Measurements from ENCODE around the gene VPS26C.

- TF ChIP-seq CTCF (conservative IDR thresholded peaks at IDR 0.05; ENCODE audit: low read length) (no peak), EZH2phosphoT487 (IDR thresholded peaks at IDR 0.05; ENCODE audit: borderline replicate concordance) (no peak)
Measured at GRCh38 chr21:37249112-37249904, 17.8 kb downstream of the VPS26C start.
